Pulmonary artery endothelial cell (primary cell): ENCODE results near the gene ZNF70. TPM values are rescaled to one million over a fixed set of nuclear protein-coding genes. Genes with fewer than 3 reads are reported as not detected.

ENCODE experiments used
- DNase-seq: peaks from one replicate; pipeline ENCODE4 v3.0.0-alpha.2; 2011; ENCODE audit warnings: low read depth, low spot score
- total RNA-seq: library from RNA; depleted of rRNA; stranded (reverse); fragments of >200 nt; gene quantifications from 2 replicates; pipeline ENCODE4 v1.2.3, GENCODE V29; 2014

The ZNF70 gene
- total RNA-seq, 1 donor from 2014 or later: 2.6 TPM

- no peak for DNase-seq
These were observed 28.8 kb upstream of the ZNF70 start for GRCh38 chr22:23779731-23780130.

DNA sequence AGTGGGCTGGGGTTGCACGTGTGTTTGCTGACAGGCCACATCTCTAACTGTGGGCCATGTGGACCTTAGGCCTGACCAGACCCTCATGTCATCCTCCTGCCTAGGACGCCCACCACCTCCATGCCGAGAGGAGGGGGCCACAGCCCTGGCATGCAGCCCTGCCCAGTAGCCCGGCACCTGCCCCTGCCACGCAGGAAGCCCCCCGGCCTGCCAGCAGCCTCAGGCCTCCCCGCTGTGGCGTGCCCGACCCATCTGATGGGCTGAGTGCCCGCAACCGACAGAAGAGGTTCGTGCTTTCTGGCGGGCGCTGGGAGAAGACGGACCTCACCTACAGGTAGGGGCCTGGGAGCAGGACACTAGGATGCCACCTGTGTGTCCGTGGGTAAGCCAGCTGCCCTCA, 28.2 kb upstream of the ZNF70 start:
- DNase-seq: no peak

DNA sequence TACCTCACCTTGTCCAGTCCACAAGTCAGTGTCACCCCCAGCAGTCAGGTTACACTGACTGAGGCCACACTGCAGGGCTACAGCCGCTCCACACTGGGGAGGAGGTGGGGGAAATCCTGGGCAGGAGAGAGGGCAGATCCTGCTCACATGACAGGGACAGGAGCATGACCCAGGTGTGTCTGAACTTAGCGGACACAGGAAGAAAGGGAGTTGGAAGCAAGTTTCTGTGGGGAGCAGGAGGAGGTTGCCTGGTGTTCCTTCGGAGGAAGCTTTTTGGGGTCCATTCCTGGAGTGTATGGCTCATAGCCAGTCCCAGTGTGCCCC, 27.6 kb upstream of the ZNF70 start:
- DNase-seq: no peak

DNA sequence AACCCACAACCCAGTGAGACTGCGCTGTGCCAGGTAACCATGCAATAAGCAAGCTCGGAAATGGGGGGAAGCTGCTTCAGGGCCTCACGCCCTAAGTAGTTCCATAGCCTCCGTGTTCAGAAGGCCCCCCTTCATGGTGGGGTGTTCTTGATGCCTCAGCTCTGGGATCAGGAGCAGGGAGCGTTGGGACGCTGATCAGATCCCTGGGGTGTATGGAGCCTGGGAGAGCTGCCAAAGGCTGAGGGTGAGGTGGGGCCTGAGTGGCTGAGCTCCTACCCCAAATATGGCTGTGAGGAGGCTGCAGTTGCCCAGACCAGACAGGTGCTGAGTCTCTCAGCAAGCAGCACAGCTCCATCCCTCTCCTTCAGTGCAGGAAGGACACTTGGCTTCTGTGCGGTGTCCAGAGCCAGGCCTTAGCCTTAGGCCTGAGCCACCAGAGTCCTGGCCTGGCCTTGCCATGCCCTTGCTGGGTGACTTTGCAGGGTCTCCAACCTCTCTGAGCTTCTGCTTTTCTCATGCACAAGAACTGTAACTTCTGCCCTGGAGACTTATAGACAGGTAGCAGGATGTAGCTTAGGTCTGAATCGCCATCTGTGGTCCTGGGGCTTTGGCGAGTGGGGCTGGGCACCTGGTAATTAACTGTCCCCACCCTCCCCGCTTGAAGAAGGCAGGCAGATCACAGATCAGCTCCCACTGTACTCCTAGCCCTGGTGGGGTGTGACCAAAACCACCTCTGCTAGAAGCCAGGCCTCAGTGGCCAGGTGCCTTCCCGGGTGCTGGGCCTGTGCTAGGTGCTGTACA, 27.1 kb upstream of the ZNF70 start:
- DNase-seq: no peak

DNA sequence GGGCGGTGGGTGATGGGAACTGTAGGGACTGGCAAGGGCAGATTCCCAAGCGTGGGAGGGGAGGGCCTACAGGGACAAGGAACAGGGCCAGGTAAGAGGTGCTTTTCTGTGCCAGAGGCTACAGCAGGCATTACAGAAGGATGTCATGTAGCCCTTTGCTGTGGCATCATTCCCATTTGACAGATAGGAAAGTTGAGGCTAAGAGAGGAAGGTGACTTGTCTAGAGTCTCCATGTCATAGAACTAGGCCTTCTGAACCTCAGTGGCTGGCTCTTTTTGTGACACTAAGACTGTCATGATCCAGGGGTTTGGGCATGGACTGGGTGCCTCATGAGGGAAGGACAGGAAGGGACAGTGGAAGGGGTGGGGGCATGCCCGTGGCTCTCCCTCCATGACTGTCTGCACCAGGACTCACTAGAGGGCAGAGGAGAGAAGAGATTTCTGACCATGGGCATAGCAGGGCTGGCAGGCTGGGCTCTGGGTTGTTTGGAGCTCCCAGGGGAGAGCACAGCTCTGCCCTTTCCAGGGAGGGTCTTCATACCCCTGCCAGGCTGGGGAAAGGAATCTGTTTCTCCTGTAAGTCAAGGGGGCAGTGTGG, 25.0 kb upstream of the ZNF70 start:
- DNase-seq: no peak

GRCh38 chr22:23774922-23775436, 24.1 kb upstream of the ZNF70 start:
- DNase-seq: no peak

DNA sequence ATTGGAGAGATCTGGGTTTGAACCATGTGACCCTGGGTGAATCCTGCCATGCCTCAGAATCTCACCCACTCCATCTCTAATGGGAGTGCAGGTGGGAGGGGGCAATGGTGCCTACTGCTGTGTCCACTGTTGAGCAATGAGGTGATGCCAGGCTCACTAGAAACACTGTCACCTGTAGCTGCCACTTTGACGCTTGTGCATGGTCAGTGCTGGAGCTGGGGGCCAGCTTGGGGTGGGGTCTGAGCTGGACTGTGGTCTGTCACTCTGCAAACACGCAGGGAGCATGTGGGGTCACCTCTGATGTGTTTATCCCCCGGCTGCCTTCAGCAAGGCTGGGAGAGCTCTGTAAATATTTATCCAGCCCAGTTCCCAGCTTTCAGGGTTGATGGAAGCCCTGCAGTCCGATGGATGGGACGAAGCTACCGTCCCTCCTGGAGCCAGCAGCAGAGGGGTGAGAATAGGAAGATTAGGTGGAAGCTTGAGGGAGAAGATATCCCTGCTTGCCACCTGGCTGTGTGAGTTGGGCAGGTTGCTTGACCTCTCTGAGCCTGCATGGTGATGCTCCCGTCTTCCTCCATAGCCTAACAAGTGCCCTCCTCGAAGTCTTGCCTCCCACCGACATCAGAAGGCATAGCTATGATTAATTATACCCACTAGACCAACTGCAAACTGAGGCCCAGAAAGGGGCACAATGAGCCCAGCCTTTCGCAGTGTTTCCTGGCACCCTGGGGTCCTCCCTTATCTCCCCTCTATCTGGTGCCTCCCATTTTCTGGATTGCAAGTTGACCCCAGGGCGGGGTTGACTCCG, 23.4 kb upstream of the ZNF70 start:
- no peak for DNase-seq

DNA sequence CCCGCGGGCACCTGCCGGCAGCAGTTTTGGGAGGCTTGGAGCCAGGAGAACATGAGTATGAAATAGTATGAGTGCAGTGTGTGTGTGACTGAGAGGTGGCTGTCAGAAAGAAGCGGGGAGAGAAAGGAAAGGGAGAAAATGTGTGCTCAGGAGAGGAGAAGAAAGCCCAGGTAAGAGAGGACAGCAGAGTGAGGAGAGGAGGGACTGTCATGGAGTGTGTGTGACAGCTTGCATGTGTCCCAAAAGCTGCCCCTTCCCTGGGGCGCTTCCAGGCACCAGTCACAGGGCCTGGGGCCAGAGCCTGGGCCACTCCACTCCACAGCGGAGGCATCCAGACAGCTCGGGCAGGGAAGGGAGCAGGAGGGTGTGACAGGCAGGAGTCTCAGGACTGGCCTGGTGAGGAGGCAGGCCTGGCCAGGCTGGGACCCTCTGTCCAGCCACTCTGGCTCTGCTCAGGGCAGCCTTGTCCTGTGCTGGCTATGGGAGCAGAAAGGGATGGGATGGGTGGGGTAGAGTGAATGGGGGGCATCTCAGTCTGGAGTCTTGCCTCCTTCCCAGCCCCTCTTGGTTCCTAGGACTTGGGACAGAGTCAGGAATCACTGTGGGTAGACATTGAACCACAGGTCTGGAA, 22.7 kb upstream of the ZNF70 start:
- DNase-seq: no peak

DNA sequence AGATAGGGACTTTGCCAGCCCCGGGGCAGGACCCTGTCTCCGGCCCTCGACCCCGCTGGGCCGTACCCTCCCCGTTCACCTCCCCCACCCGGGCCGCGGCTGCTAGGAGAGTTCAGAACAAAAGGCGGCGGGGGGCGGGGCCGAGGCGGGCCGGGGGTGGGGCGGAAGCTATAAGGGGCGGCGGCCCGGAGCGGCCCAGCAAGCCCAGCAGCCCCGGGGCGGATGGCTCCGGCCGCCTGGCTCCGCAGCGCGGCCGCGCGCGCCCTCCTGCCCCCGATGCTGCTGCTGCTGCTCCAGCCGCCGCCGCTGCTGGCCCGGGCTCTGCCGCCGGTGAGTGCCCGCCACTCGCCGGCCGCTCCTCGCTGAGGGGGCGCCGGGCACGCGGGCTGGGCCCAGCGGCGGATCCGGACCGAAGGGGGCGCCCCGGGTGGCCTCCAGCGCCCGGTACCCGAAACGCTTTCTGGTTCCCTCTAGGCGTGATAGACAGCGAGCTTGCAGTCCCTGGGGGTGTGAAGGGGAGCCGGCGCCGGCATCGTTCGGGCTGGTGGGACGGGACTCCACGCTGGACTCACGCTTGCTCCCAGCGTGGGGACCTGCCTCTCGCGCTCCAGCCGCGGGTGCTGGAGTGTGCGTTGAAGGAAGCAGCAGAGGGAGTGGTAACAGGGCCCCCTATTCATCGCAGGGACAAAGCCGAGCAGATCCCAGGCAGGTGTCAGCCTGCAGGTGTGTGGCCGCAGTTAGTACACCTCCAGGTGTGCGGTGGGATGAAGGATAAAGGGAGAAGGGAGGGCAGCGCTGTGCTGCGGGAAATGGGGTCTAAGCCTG, 21.9 kb upstream of the ZNF70 start, which contains the start of gene MMP11:
Gene MMP11, plus strand, starts transcription at position 201 of the 825 bp plus-strand sequence. Its CDS starts 22 bp downstream, at position 223.
- no peak for DNase-seq

DNA sequence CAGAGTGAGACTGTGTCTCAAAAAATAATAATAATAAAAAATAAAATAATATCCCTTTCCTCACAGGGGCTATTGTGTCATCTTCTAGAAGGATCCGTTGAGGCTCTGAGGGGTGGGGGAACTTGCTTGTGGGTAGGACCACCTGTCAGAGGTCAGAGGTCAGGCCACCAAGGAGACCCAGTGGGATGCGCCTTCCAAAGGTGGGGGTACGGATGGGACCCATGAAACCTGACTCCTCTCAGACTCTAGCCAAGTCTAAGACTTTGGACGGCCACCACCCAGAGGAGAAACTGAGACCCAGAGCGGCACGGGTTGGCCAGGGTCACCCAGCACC, 21.4 kb upstream of the ZNF70 start:
- DNase-seq: no peak

GRCh38 chr22:23769321-23769965, 18.5 kb upstream of the ZNF70 start:
- DNase-seq: no peak

- DNase-seq: no peak
These were observed 17.0 kb upstream of the ZNF70 start, which contains the start of gene CHCHD10 for GRCh38 chr22:23767673-23768548. Gene CHCHD10, minus strand, starts transcription at chr22:23767972. Its CDS starts 98 bp downstream, at chr22:23767874.

- DNase-seq: no peak
These were observed 16.4 kb upstream of the ZNF70 start for GRCh38 chr22:23767303-23767672.

- no peak for DNase-seq
These were observed 14.3 kb upstream of the ZNF70 start for GRCh38 chr22:23764899-23765881.

GRCh38 chr22:23763954-23764353, 13.0 kb upstream of the ZNF70 start:
- no peak for DNase-seq

GRCh38 chr22:23763579-23763945, 12.7 kb upstream of the ZNF70 start:
- no peak for DNase-seq

DNA sequence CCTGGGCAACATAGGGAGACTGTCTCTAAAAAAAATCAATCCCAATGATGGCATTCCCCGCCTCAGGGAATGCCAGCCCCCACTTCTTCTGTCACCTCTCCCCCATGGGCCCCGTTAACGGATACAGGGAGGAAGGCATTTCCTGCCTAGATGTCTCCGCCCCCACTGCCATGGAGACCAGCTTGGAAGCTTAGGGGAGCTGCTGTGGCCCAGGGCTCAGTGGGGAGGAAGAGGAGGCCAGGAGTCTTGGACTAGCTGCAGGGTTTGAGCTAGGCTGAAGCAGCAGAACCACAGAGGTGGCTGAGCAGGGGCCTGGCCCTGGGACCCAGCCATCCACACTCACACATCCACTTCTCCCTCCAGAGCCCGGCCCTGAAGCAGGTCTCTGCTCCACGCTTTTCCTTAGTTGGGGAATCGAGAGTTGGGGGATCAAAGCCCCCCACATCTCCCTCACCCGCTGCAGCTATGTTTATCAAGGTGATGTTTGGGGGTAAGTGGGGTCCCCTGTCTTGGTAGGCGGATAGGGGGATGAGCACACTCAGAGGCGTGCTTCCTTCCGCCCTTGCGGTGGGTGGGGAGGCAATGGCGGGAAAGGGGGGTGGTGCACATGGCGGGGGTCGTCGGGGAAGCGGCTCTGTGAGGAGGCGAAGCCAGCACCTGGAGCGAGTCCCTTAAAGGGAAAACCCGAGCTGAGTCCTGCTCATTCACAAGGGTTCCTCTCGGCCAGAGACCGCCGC, 12.1 kb upstream of the ZNF70 start, which contains the start of gene C22orf15:
Gene C22orf15, plus strand, starts transcription at position 149 of the 737 bp plus-strand sequence. Its CDS starts 317 bp downstream, at position 466.
- DNase-seq: no peak
